IMR-90 (cell line): ENCODE data around the gene NTSR1. TPM values are rescaled to one million over a fixed set of nuclear protein-coding genes. Genes with fewer than 3 reads are reported as not detected.

ENCODE experiments used
- ATAC-seq: fragments of 200-7000 bp; cut with Tn5 transposase; 2 replicates; pipeline ENCODE4 v1.9.1; 2020; ENCODE audit warnings: low read depth, mild to moderate bottlenecking, moderate library complexity
- BruUV-seq: library from RNA; stranded (reverse); fragments of 400-500 nt; replicated peaks from 2 replicates; lab custom pipeline; 2021; lab: Mats Ljungman, UMichigan
- CTCF ChIA-PET: fragments of 300-600 bp; formaldehyde crosslinking; extraction: SDS; loops from one replicate; lab custom pipeline; 2021; ENCODE audit warnings: antibody characterized with exemption; lab: Yijun Ruan, JAX
- POLR2A ChIA-PET: fragments of 300-600 bp; sonication (Branson Sonifier 250); formaldehyde crosslinking; loops from one replicate; lab custom pipeline; 2022; ENCODE audit warnings: antibody characterized with exemption; ENCODE audit not compliant: unreplicated experiment; lab: Charles Lee
- DNase-seq: peaks from one replicate; pipeline ENCODE4 v3.0.0; 2013
- H2AFZ ChIP-seq: replicated peaks from 2 replicates; pipeline ENCODE3; 2013; ENCODE audit warnings: low read length, mild to moderate bottlenecking; ENCODE audit not compliant: poor library complexity
- H2AK5ac ChIP-seq: 2 replicates; pipeline ENCODE4 v1.6.1; 2013; ENCODE audit warnings: low read depth, low read length, inconsistent platforms
- H2AK9ac ChIP-seq: replicated peaks from 2 replicates; pipeline ENCODE3; 2013; ENCODE audit warnings: mild to moderate bottlenecking, low read depth, low read length, moderate library complexity; ENCODE audit not compliant: poor library complexity
- H2BK120ac ChIP-seq: 2 replicates; pipeline ENCODE4 v1.6.1; 2013; ENCODE audit warnings: low read depth, low read length, inconsistent platforms
- H2BK15ac ChIP-seq: 3 replicates; pipeline ENCODE4 v1.6.1; 2013; ENCODE audit warnings: low read depth, low read length, inconsistent platforms
- H2BK20ac ChIP-seq: 2 replicates; pipeline ENCODE4 v1.6.1; 2013; ENCODE audit warnings: low read depth, mild to moderate bottlenecking, inconsistent platforms, low read length, moderate library complexity
- H2BK5ac ChIP-seq: 2 replicates; pipeline ENCODE4 v1.6.1; 2013; ENCODE audit warnings: mild to moderate bottlenecking, low read depth, low read length, inconsistent platforms; ENCODE audit not compliant: poor library complexity, severe bottlenecking
- H3K14ac ChIP-seq: replicated peaks from 2 replicates; pipeline ENCODE4 v1.6.1; 2013; ENCODE audit warnings: low read depth, low read length, inconsistent platforms
- H3K18ac ChIP-seq: 2 replicates; pipeline ENCODE4 v1.6.1; 2013; ENCODE audit warnings: low read depth, low read length, control low read depth
- H3K23ac ChIP-seq: 2 replicates; pipeline ENCODE4 v1.6.1; 2013; ENCODE audit warnings: low read depth, low read length, inconsistent platforms
- H3K27ac ChIP-seq: 2 replicates; pipeline ENCODE4 v1.5.1; 2013; ENCODE audit warnings: mild to moderate bottlenecking, control low read depth, low read length; ENCODE audit not compliant: insufficient read depth
- H3K27me3 ChIP-seq: 2 replicates; pipeline ENCODE4 v1.6.1; 2013; ENCODE audit warnings: low read length; ENCODE audit not compliant: control insufficient read depth, insufficient read depth
- H3K36me3 ChIP-seq: 2 replicates; pipeline ENCODE4 v1.6.1; 2013; ENCODE audit warnings: low read length, mixed read lengths; ENCODE audit not compliant: control insufficient read depth, insufficient read depth
- H3K4ac ChIP-seq: 2 replicates; pipeline ENCODE4 v1.6.1; 2013; ENCODE audit warnings: low read depth, low read length, inconsistent platforms
- H3K4me1 ChIP-seq: 2 replicates; pipeline ENCODE4 v1.6.1; 2013; ENCODE audit warnings: low read length, mixed read lengths; ENCODE audit not compliant: control insufficient read depth, insufficient read depth
- H3K4me2 ChIP-seq: 2 replicates; pipeline ENCODE4 v1.6.1; 2013; ENCODE audit warnings: low read depth, mild to moderate bottlenecking, control low read depth, low read length, moderate library complexity
- H3K4me3 ChIP-seq: 2 replicates; pipeline ENCODE4 v1.5.1; 2013; ENCODE audit warnings: low read depth, mild to moderate bottlenecking, control low read depth, low read length, moderate library complexity; ENCODE audit not compliant: insufficient read depth
- H3K56ac ChIP-seq: 2 replicates; pipeline ENCODE4 v1.6.1; 2013; ENCODE audit warnings: low read length, inconsistent platforms; ENCODE audit not compliant: insufficient read depth; ENCODE audit errors: extremely low read depth
- H3K79me1 ChIP-seq, 2 experiments: 2 replicates each; pipeline ENCODE4 v1.6.1; 2013; ENCODE audit warnings: low read length in 2 of 2, inconsistent platforms in 1 of 2, low read depth in 1 of 2
- H3K9ac ChIP-seq: 2 replicates; pipeline ENCODE4 v1.6.1; 2013; ENCODE audit warnings: low read depth, low read length, control low read depth
- H3K9me1 ChIP-seq: 2 replicates; pipeline ENCODE4 v1.6.1; 2013; ENCODE audit warnings: low read length, inconsistent platforms; ENCODE audit not compliant: insufficient read depth
- H3K9me3 ChIP-seq: 2 replicates; pipeline ENCODE4 v1.6.1; 2013; ENCODE audit warnings: low read length; ENCODE audit not compliant: control insufficient read depth, insufficient read depth
- H4K20me1 ChIP-seq: 2 replicates; pipeline ENCODE4 v1.6.1; 2013; ENCODE audit warnings: low read length, inconsistent platforms; ENCODE audit not compliant: insufficient read depth
- H4K5ac ChIP-seq: 2 replicates; pipeline ENCODE4 v1.6.1; 2013; ENCODE audit warnings: mild to moderate bottlenecking, low read depth, low read length, control low read depth
- H4K8ac ChIP-seq, 2 experiments: 2 replicates each; pipeline ENCODE4 v1.6.1; 2013; ENCODE audit warnings: low read depth in 2 of 2, low read length in 2 of 2, control low read depth in 1 of 2, inconsistent platforms in 1 of 2
- H4K91ac ChIP-seq: 2 replicates; pipeline ENCODE4 v1.6.1; 2013; ENCODE audit warnings: low read depth, low read length, inconsistent platforms; ENCODE audit not compliant: insufficient read depth
- BHLHE40 ChIP-seq: fragments of 150-350 bp; IDR thresholded peaks from 2 replicates; pipeline ENCODE4 v1.6.1; 2016; ENCODE audit warnings: mild to moderate bottlenecking, low read depth, low read length
- CEBPB ChIP-seq: IDR thresholded peaks from 2 replicates; pipeline ENCODE4 v1.6.1; 2012; ENCODE audit warnings: low read depth, low read length, improper control_type of control experiment
- CHD1 ChIP-seq: IDR thresholded peaks from 2 replicates; pipeline ENCODE4 v1.6.1; 2012; ENCODE audit warnings: low read depth, low read length, improper control_type of control experiment
- FOS ChIP-seq: fragments of 150-350 bp; IDR thresholded peaks from 2 replicates; pipeline ENCODE4 v1.6.1; 2016; ENCODE audit warnings: low read depth, low read length
- MAFK ChIP-seq: IDR thresholded peaks from 2 replicates; pipeline ENCODE4 v1.6.1; 2012; ENCODE audit warnings: low read depth, low read length, improper control_type of control experiment
- MAZ ChIP-seq: IDR thresholded peaks from 2 replicates; pipeline ENCODE4 v1.6.1; 2012; ENCODE audit warnings: low read depth, mild to moderate bottlenecking, low read length, improper control_type of control experiment, moderate library complexity, borderline replicate concordance
- MXI1 ChIP-seq: IDR thresholded peaks from 2 replicates; pipeline ENCODE4 v1.6.1; 2012; ENCODE audit warnings: low read depth, mild to moderate bottlenecking, low read length, moderate library complexity, borderline replicate concordance
- NFE2L2 ChIP-seq: fragments of 150-350 bp; IDR thresholded peaks from 2 replicates; pipeline ENCODE4 v1.6.1; 2016; ENCODE audit warnings: low read depth, mild to moderate bottlenecking, low read length
- POLR2A ChIP-seq: IDR thresholded peaks from 2 replicates; pipeline ENCODE4 v1.6.1; 2012; ENCODE audit warnings: mild to moderate bottlenecking, low read depth, low read length
- RAD21 ChIP-seq: IDR thresholded peaks from 2 replicates; pipeline ENCODE4 v1.6.1; 2012; ENCODE audit warnings: low read length, improper control_type of control experiment
- RCOR1 ChIP-seq: IDR thresholded peaks from 2 replicates; pipeline ENCODE4 v1.6.1; 2012; ENCODE audit warnings: mild to moderate bottlenecking, low read length, improper control_type of control experiment; ENCODE audit not compliant: insufficient replicate concordance
- RFX5 ChIP-seq: IDR thresholded peaks from 2 replicates; pipeline ENCODE4 v1.8.0; 2012; ENCODE audit warnings: low read depth, mild to moderate bottlenecking, low read length, moderate library complexity
- SMC3 ChIP-seq: fragments of 150-350 bp; IDR thresholded peaks from 2 replicates; pipeline ENCODE4 v1.6.1; 2016; ENCODE audit warnings: low read depth, mild to moderate bottlenecking, antibody characterized with exemption, low read length, moderate library complexity
- USF2 ChIP-seq: fragments of 150-350 bp; IDR thresholded peaks from 2 replicates; pipeline ENCODE4 v1.6.1; 2017; ENCODE audit warnings: mild to moderate bottlenecking, antibody characterized with exemption, low read length, low read depth
- WGBS, 2 experiments: methylation state at CpG; one replicate each; pipeline versions ENCODE4 v1.1.5 to v1.1.7; 2013; ENCODE audit warnings: missing lambda C conversion rate in 2 of 2; ENCODE audit not compliant: insufficient read length in 1 of 2; ENCODE audit errors: extremely low coverage in 2 of 2; 5-methylcytosine and 5-hydroxymethylcytosine counted together
- dilution Hi-C: fragments of 300-500 bp; cut with HindIII; formaldehyde crosslinking; loops from one replicate; pipeline ENCODE4 v1.14.3; 2018; ENCODE audit warnings: low sequenced_read_pairs; ENCODE audit not compliant: unreplicated experiment
- in situ Hi-C: fragments of 300-500 bp; cut with MboI; formaldehyde crosslinking; loops from 3 replicates; pipeline ENCODE4 v1.14.3; 2019; ENCODE audit warnings: low sequenced_read_pairs, inconsistent platforms, mixed read lengths
- intact Hi-C: fragments of 100-400 bp; cut with micrococcal nuclease; formaldehyde crosslinking; loops from 2 replicates; pipeline ENCODE4 v1.10.0; 2022
- polyA plus RNA-seq, 3 experiments: library from polyadenylated mRNA; depleted of rRNA; stranded (reverse); fragments of >200 nt; gene quantifications; 2 replicates each; pipeline ENCODE4 v1.2.3, GENCODE V29; 2012; ENCODE audit warnings: low replicate concordance in 1 of 3
- total RNA-seq: library from RNA; depleted of rRNA; stranded (reverse); fragments of >200 nt; gene quantifications from 2 replicates; pipeline ENCODE4 v1.2.3, GENCODE V29; 2012
- TF ChIP-seq, protein P1 (sequence below): fragments of 150-350 bp; IDR thresholded peaks from 2 replicates; pipeline ENCODE4 v1.6.1; 2016; ENCODE audit warnings: low read depth, mild to moderate bottlenecking, low read length, moderate library complexity, borderline replicate concordance
- TF ChIP-seq, protein P2 (sequence below): conservative IDR thresholded peaks from 2 replicates; pipeline ENCODE4 v1.5.1; 2012; ENCODE audit warnings: mild to moderate bottlenecking, low read depth, low read length, improper control_type of control experiment

Gene NTSR1
- total and polyA plus RNA-seq, 2 of the 4 experiments (the other 2 are of a cell fraction): 0.54 to 1.8 TPM

DNA sequence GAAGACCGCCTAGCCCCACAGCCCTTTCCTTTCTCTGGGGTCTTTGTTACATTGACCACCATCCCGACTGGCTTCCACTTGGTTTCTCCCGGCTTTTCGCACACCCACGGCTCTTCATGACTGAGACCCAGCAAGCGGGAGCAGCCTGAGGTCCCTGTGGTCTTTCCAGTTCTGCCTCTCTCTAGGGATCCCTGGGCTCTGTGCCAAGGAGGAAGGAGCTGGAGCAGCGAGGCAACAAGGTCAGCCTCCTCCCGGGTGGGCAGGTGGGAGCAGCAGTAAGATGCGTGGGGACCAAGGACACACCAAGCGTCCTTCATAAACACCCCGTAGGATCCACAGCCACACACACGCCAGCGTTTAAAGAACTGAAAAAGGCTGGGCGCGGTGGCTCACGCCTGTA is 58.1 kb downstream of the NTSR1 start:
- H2BK20ac ChIP-seq: no peak overlapping the region
- no peak overlapping the region for H3K14ac ChIP-seq
- CTCF ChIA-PET: no interaction called here
- H3K9ac ChIP-seq: no peak overlapping the region
- H3K4ac ChIP-seq: no peak overlapping the region
- ATAC-seq (no peak), DNase-seq (no peak)
- BruUV-seq: no TSS peak
- H3K4me3 ChIP-seq: no peak overlapping the region
- no peak overlapping the region for H3K56ac ChIP-seq
- H3K27ac ChIP-seq: no peak overlapping the region
- no peaks in the 10 kb centered on the region for H4K20me1 ChIP-seq
- 74% methylated on average over 12 of the region's 16 CpGs; no CpG with 5 or more reads in 1 of the 2 experiments for WGBS, 2 experiments
- H3K23ac ChIP-seq: no peak overlapping the region
- H3K9me3 ChIP-seq: no peaks in the 10 kb centered on the region
- in situ Hi-C loops (no loop called here), dilution Hi-C loops (no loop called here), intact Hi-C loops (no loop called here)
- no peak overlapping the region for H2AK9ac ChIP-seq
- no peak overlapping the region for H4K8ac ChIP-seq
- H2AK5ac ChIP-seq: no peak overlapping the region
- H2AFZ ChIP-seq: no peak overlapping the region
- no peak overlapping the region for H3K4me2 ChIP-seq
- H3K27me3 ChIP-seq: peaks cover 12% of the 10 kb centered on the region; the same call in 1 of the 2 replicates
- H3K9me1 ChIP-seq: peaks cover 4% of the 10 kb centered on the region
- H4K91ac ChIP-seq: no peak overlapping the region
- no peaks in the 10 kb centered on the region for H3K79me1 ChIP-seq
- TF ChIP-seq FOS (no peak), BHLHE40 (no peak), MXI1 (no peak), RCOR1 (no peak), RAD21 (no peak), NFE2L2 (no peak), CHD1 (no peak), RFX5 (no peak), USF2 (no peak), POLR2A (no peak), MAFK (no peak), CEBPB (no peak), SMC3 (no peak), MAZ (no peak)
- TF ChIP-seq, protein P1, sequence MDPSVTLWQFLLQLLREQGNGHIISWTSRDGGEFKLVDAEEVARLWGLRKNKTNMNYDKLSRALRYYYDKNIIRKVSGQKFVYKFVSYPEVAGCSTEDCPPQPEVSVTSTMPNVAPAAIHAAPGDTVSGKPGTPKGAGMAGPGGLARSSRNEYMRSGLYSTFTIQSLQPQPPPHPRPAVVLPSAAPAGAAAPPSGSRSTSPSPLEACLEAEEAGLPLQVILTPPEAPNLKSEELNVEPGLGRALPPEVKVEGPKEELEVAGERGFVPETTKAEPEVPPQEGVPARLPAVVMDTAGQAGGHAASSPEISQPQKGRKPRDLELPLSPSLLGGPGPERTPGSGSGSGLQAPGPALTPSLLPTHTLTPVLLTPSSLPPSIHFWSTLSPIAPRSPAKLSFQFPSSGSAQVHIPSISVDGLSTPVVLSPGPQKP: no peak
- TF ChIP-seq, protein P2, sequence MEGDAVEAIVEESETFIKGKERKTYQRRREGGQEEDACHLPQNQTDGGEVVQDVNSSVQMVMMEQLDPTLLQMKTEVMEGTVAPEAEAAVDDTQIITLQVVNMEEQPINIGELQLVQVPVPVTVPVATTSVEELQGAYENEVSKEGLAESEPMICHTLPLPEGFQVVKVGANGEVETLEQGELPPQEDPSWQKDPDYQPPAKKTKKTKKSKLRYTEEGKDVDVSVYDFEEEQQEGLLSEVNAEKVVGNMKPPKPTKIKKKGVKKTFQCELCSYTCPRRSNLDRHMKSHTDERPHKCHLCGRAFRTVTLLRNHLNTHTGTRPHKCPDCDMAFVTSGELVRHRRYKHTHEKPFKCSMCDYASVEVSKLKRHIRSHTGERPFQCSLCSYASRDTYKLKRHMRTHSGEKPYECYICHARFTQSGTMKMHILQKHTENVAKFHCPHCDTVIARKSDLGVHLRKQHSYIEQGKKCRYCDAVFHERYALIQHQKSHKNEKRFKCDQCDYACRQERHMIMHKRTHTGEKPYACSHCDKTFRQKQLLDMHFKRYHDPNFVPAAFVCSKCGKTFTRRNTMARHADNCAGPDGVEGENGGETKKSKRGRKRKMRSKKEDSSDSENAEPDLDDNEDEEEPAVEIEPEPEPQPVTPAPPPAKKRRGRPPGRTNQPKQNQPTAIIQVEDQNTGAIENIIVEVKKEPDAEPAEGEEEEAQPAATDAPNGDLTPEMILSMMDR: no peak
- H2BK5ac ChIP-seq: no peak overlapping the region
- no peak overlapping the region for H2BK120ac ChIP-seq
- no peaks in the 10 kb centered on the region for H3K36me3 ChIP-seq
- H2BK15ac ChIP-seq: no peak overlapping the region
- H4K5ac ChIP-seq: no peak overlapping the region
- H3K18ac ChIP-seq: no peak overlapping the region
- POLR2A ChIA-PET: no interaction called here
- H3K4me1 ChIP-seq: peaks cover 6% of the 10 kb centered on the region
